GM21515 (cell line): Measurements from ENCODE around the gene DOCK6.

ENCODE experiments used
- ATAC-seq: cut with Tn5 transposase; IDR thresholded peaks from one replicate; pipeline ENCODE4 v1.9.1; 2021; ENCODE audit not compliant: unreplicated experiment

DOCK6 gene

GRCh38 chr19:11261971-11262839 lies at the start of gene DOCK6:
Gene DOCK6 (minus strand): TSS chr19:11262524. CDS start chr19:11262440, 84 bp downstream.
- ATAC-seq = no peak

GRCh38 chr19:11306337-11306736 lies 44.0 kb upstream of the DOCK6 start:
- ATAC-seq = no peak

- no peak for ATAC-seq
Observed at GRCh38 chr19:11304936-11305335, 42.6 kb upstream of the DOCK6 start.

GRCh38 chr19:11300811-11301120 lies 38.4 kb upstream of the DOCK6 start:
- ATAC-seq = no peak

- ATAC-seq = no peak
Observed at GRCh38 chr19:11299946-11300810, 37.9 kb upstream of the DOCK6 start.

- ATAC-seq = no peak
Observed at GRCh38 chr19:11296264-11296663, 33.9 kb upstream of the DOCK6 start.

GRCh38 chr19:11295665-11296245 lies 33.4 kb upstream of the DOCK6 start, which contains the start of gene TSPAN16:
Gene TSPAN16 (plus strand): TSS chr19:11296160. CDS start chr19:11296298, 138 bp downstream.
- ATAC-seq = no peak

- no peak for ATAC-seq
Observed at GRCh38 chr19:11295180-11295579, 32.9 kb upstream of the DOCK6 start.

GRCh38 chr19:11293433-11294389 lies 31.4 kb upstream of the DOCK6 start:
- ATAC-seq = no peak

- no peak for ATAC-seq
Observed at GRCh38 chr19:11291991-11292390, 29.7 kb upstream of the DOCK6 start.

GRCh38 chr19:11291415-11291814 lies 29.1 kb upstream of the DOCK6 start:
- ATAC-seq = no peak

- ATAC-seq = no peak
Observed at GRCh38 chr19:11290256-11290655, 27.9 kb upstream of the DOCK6 start.

- ATAC-seq = no peak
Observed at GRCh38 chr19:11288349-11288748, 26.0 kb upstream of the DOCK6 start.

- ATAC-seq = no peak
Observed at GRCh38 chr19:11286312-11286974, 24.1 kb upstream of the DOCK6 start.

- no peak for ATAC-seq
Observed at GRCh38 chr19:11284515-11284914, 22.2 kb upstream of the DOCK6 start.

GRCh38 chr19:11281356-11282049 lies 19.2 kb upstream of the DOCK6 start:
- no peak for ATAC-seq

- no peak for ATAC-seq
Observed at GRCh38 chr19:11279505-11280236, 17.3 kb upstream of the DOCK6 start.

GRCh38 chr19:11278670-11279069 lies 16.3 kb upstream of the DOCK6 start:
- no peak for ATAC-seq
